Muscle layer of duodenum (tissue), 2 donors: Measurements from ENCODE around the gene PPP6R2.
"Not testable (repeated sequence)": the region's sequence is repeated elsewhere in the genome, so short reads cannot be mapped to it uniquely, and the experiment has no call there.

Experiments used
- H3K27ac ChIP-seq: one replicate; pipeline ENCODE4 v1.7.0; 2013; ENCODE audit warnings: mild to moderate bottlenecking, low read length
- H3K27me3 ChIP-seq: one replicate; pipeline ENCODE4 v1.7.0; 2013; ENCODE audit warnings: low read depth, mild to moderate bottlenecking, control low read depth, low read length
- H3K36me3 ChIP-seq, 2 donors: one replicate each; pipeline ENCODE4 v1.7.0; 2013; ENCODE audit warnings: low read length in 2 of 2, control low read depth in 1 of 2, mild to moderate bottlenecking in 1 of 2; ENCODE audit not compliant: insufficient read depth in 2 of 2, control insufficient read depth in 1 of 2
- H3K4me1 ChIP-seq, 2 donors: one replicate each; pipeline ENCODE4 v1.7.0; 2013; ENCODE audit warnings: low read length in 2 of 2, mild to moderate bottlenecking in 2 of 2, control low read depth in 1 of 2, moderate library complexity in 1 of 2; ENCODE audit not compliant: insufficient read depth in 2 of 2, control insufficient read depth in 1 of 2
- H3K4me3 ChIP-seq, 2 donors: one replicate each; pipeline ENCODE4 v1.7.0; 2013; ENCODE audit warnings: low read length in 2 of 2, low read depth in 1 of 2, mild to moderate bottlenecking in 1 of 2
- H3K9me3 ChIP-seq, 2 donors: one replicate each; pipeline ENCODE4 v1.7.0; 2013; ENCODE audit warnings: low read length in 2 of 2, control low read depth in 1 of 2, mild to moderate bottlenecking in 1 of 2; ENCODE audit not compliant: control insufficient read depth in 1 of 2
- donor health status: healthy.

The PPP6R2 gene

GRCh38 chr22:50398831-50399648 is 55.9 kb downstream of the PPP6R2 start:
- Histone ChIP-seq H3K27me3 (no peaks in the 10 kb centered on the region), H3K27ac (no peak overlapping the region), H3K9me3 (no peaks in the 10 kb centered on the region), H3K4me1 (peaks cover 0 to 18% of the 10 kb centered on the region in 2 donors), H3K4me3 (no peak overlapping the region), H3K36me3 (peaks cover 11 to 12% of the 10 kb centered on the region in 2 donors)

GRCh38 chr22:50399751-50400331 is 56.7 kb downstream of the PPP6R2 start:
- Histone ChIP-seq H3K36me3 (peaks cover 9 to 13% of the 10 kb centered on the region in 2 donors), H3K4me1 (peaks cover 0 to 18% of the 10 kb centered on the region in 2 donors), H3K9me3 (no peaks in the 10 kb centered on the region), H3K27me3 (no peaks in the 10 kb centered on the region), H3K4me3 (no peak overlapping the region), H3K27ac (no peak overlapping the region)

GRCh38 chr22:50400406-50400805 is 57.3 kb downstream of the PPP6R2 start:
- Histone ChIP-seq H3K27ac (no peak overlapping the region), H3K36me3 (peaks cover 9 to 10% of the 10 kb centered on the region in 2 donors), H3K4me3 (no peak overlapping the region), H3K4me1 (peaks cover 0 to 18% of the 10 kb centered on the region in 2 donors), H3K9me3 (no peaks in the 10 kb centered on the region), H3K27me3 (no peaks in the 10 kb centered on the region)

GRCh38 chr22:50400931-50401330 is 57.8 kb downstream of the PPP6R2 start:
- Histone ChIP-seq H3K27me3 (no peaks in the 10 kb centered on the region), H3K4me3 (no peak overlapping the region), H3K36me3 (peaks cover 9 to 10% of the 10 kb centered on the region in 2 donors), H3K27ac (no peak overlapping the region), H3K4me1 (peaks cover 0 to 18% of the 10 kb centered on the region in 2 donors), H3K9me3 (no peaks in the 10 kb centered on the region)

- H3K9me3 ChIP-seq, result no peaks in the 10 kb centered on the region
- H3K4me3 ChIP-seq, result no peak overlapping the region
- H3K4me1 ChIP-seq, result peaks cover 0 to 18% of the 10 kb centered on the region in 2 donors
- no peak overlapping the region for H3K27ac ChIP-seq
- peaks cover 10 to 11% of the 10 kb centered on the region in 2 donors for H3K36me3 ChIP-seq
- no peaks in the 10 kb centered on the region for H3K27me3 ChIP-seq
Measured at GRCh38 chr22:50401907-50402306, 58.8 kb downstream of the PPP6R2 start.

GRCh38 chr22:50403701-50404101 is 60.6 kb downstream of the PPP6R2 start:
- H3K4me1 ChIP-seq, result peaks cover 0 to 18% of the 10 kb centered on the region in 2 donors

GRCh38 chr22:50406416-50407170 is 63.5 kb downstream of the PPP6R2 start:
- Histone ChIP-seq H3K4me1 (peaks cover 0 to 6% of the 10 kb centered on the region in 2 donors), H3K9me3 (no peaks in the 10 kb centered on the region), H3K4me3 (no peak overlapping the region), H3K27ac (no peak overlapping the region), H3K27me3 (no peaks in the 10 kb centered on the region), H3K36me3 (peaks cover 13 to 31% of the 10 kb centered on the region in 2 donors)

More at GRCh38 chr22:50403701-50404101, 60.6 kb downstream of the PPP6R2 start:
- peaks cover 10 to 25% of the 10 kb centered on the region in 2 donors for H3K36me3 ChIP-seq
- H3K27ac ChIP-seq, result no peak overlapping the region
- no peak overlapping the region for H3K4me3 ChIP-seq
- no peaks in the 10 kb centered on the region for H3K9me3 ChIP-seq
- H3K27me3 ChIP-seq, result no peaks in the 10 kb centered on the region

GRCh38 chr22:50408311-50408710 is 65.2 kb downstream of the PPP6R2 start:
- H3K27me3 ChIP-seq, result no peaks in the 10 kb centered on the region
- no peak overlapping the region for H3K27ac ChIP-seq
- peaks cover 0 to 3% of the 10 kb centered on the region in 2 donors for H3K4me1 ChIP-seq
- peaks cover 13 to 31% of the 10 kb centered on the region in 2 donors for H3K36me3 ChIP-seq
- no peaks in the 10 kb centered on the region for H3K9me3 ChIP-seq
- no peak overlapping the region for H3K4me3 ChIP-seq

GRCh38 chr22:50408954-50409353 is 65.8 kb downstream of the PPP6R2 start:
- H3K4me1 ChIP-seq, H3K4me3 ChIP-seq, H3K27me3 ChIP-seq, H3K9me3 ChIP-seq, H3K27ac ChIP-seq: not testable (repeated sequence)
- peaks cover 16 to 36% of the 10 kb centered on the region in 2 donors for H3K36me3 ChIP-seq

GRCh38 chr22:50414476-50415248 is 71.5 kb downstream of the PPP6R2 start:
- Histone ChIP-seq H3K36me3 (peaks cover 43 to 60% of the 10 kb centered on the region in 2 donors), H3K4me1 (no peaks in the 10 kb centered on the region), H3K4me3 (no peak overlapping the region), H3K27me3 (no peaks in the 10 kb centered on the region), H3K27ac (no peak overlapping the region), H3K9me3 (no peaks in the 10 kb centered on the region)
